Measurements from ENCODE around the gene KCNK17. TPM values are rescaled to one million over a fixed set of nuclear protein-coding genes. Genes with fewer than 3 reads are reported as not detected.

KCNK17 gene
- total RNA-seq, 2 experiments from 2014 or later: not detected

GRCh38 chr6:39302669-39303424 is 11.4 kb downstream of the KCNK17 start:
- BruUV-seq (replicated peaks): no TSS peak

DNA sequence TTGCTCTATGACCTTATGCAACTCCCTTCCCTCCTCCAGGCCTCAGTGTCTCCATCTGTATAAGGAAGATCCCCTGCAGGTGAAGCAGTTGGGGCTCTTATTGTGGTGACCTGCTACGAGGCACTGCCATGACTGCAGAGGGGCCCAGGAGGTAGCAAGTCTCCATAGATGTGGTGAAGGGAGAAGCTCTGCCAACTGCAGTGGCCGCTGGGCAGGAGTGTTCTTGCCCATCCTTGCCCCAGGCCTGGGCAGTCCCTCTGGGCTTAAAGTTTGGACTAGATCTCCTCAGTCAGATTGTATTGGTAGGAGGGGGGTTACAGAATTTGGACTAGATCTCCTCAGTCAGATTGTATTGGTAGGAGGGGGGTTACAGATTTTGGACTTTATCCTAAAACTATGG is 12.2 kb downstream of the KCNK17 start:
- Histone ChIP-seq H3K4me2 (ENCODE audit: low read length) (no peak overlapping the region), H3K79me2 (ENCODE audit: insufficient read depth, low read depth, low read length) (no peaks in the 10 kb centered on the region), H3K4me1 (ENCODE audit: insufficient read depth, low read length, poor library complexity, severe bottlenecking) (no peaks in the 10 kb centered on the region), H3K27ac (ENCODE audit: low read depth, low read length, poor library complexity, severe bottlenecking) (no peak overlapping the region), H4K20me1 (ENCODE audit: insufficient read depth, low read length) (no peaks in the 10 kb centered on the region), H3K9me2 (ENCODE audit: insufficient read depth, low read length) (no peaks in the 10 kb centered on the region), H3K4me3 (ENCODE audit: low read depth, low read length, poor library complexity, severe bottlenecking) (no peak overlapping the region), H2AFZ (ENCODE audit: low read length) (no peak overlapping the region), H3K36me3 (ENCODE audit: insufficient read depth, low read length) (no peaks in the 10 kb centered on the region), H3K9me3 (ENCODE audit: low read length) (no peaks in the 10 kb centered on the region)
- intact Hi-C loops (cut with micrococcal nuclease; ENCODE audit: unreplicated experiment): loop anchor here (2.0 to 10.0 kb wide), 2 partner anchors 327 to 429 kb away; no protein-coding TSS in a partner anchor
- POLR2A ChIA-PET: interaction anchor here (0.6 kb wide), 1 partner anchor 495 kb away, joined by 4 read pairs; no protein-coding TSS in a partner anchor
- CTCF ChIA-PET (ENCODE audit: unreplicated experiment): no interaction called here
- TF ChIP-seq, protein P1, sequence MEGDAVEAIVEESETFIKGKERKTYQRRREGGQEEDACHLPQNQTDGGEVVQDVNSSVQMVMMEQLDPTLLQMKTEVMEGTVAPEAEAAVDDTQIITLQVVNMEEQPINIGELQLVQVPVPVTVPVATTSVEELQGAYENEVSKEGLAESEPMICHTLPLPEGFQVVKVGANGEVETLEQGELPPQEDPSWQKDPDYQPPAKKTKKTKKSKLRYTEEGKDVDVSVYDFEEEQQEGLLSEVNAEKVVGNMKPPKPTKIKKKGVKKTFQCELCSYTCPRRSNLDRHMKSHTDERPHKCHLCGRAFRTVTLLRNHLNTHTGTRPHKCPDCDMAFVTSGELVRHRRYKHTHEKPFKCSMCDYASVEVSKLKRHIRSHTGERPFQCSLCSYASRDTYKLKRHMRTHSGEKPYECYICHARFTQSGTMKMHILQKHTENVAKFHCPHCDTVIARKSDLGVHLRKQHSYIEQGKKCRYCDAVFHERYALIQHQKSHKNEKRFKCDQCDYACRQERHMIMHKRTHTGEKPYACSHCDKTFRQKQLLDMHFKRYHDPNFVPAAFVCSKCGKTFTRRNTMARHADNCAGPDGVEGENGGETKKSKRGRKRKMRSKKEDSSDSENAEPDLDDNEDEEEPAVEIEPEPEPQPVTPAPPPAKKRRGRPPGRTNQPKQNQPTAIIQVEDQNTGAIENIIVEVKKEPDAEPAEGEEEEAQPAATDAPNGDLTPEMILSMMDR (conservative IDR thresholded peaks at IDR 0.05; ENCODE audit: low read length): no peak
- TF ChIP-seq EZH2phosphoT487 (IDR thresholded peaks at IDR 0.05; ENCODE audit: borderline replicate concordance, low read depth, low read length): no peak
- DNase-seq (ENCODE audit: low spot score): no peak
- no TSS peak for BruUV-seq (replicated peaks)

More at GRCh38 chr6:39302669-39303424, 11.4 kb downstream of the KCNK17 start:
- intact Hi-C loops (cut with micrococcal nuclease; ENCODE audit: unreplicated experiment): loop anchor here (1.0 to 10.0 kb wide), 4 partner anchors 113 to 430 kb away; no protein-coding TSS in a partner anchor
- no peaks in the 10 kb centered on the region for H3K9me2 ChIP-seq (ENCODE audit: insufficient read depth, low read length)
- no peaks in the 10 kb centered on the region for H3K79me2 ChIP-seq (ENCODE audit: insufficient read depth, low read depth, low read length)
- DNase-seq (ENCODE audit: low spot score): peak; percentile 71
- no peak overlapping the region for H3K27ac ChIP-seq (ENCODE audit: low read depth, low read length, poor library complexity, severe bottlenecking)
- H3K4me2 ChIP-seq (ENCODE audit: low read length): peak overlapping the region; percentile 37; the same call in 1 of the 2 replicates
- H3K4me1 ChIP-seq (ENCODE audit: insufficient read depth, low read length, poor library complexity, severe bottlenecking): no peaks in the 10 kb centered on the region
- no peaks in the 10 kb centered on the region for H3K36me3 ChIP-seq (ENCODE audit: insufficient read depth, low read length)
- ChIA-PET CTCF (ENCODE audit: unreplicated experiment) (interaction anchor here (0.5 kb wide), 2 partner anchors 25 to 44 kb away, joined by 3 to 4 read pairs; no protein-coding TSS in a partner anchor), POLR2A (no interaction called here)
- no peaks in the 10 kb centered on the region for H4K20me1 ChIP-seq (ENCODE audit: insufficient read depth, low read length)
- no peaks in the 10 kb centered on the region for H3K9me3 ChIP-seq (ENCODE audit: low read length)
- peak overlapping the region; percentile 68 for H2AFZ ChIP-seq (ENCODE audit: low read length)
- H3K4me3 ChIP-seq (ENCODE audit: low read depth, low read length, poor library complexity, severe bottlenecking): no peak overlapping the region
- TF ChIP-seq EZH2phosphoT487 (IDR thresholded peaks at IDR 0.05; ENCODE audit: borderline replicate concordance, low read depth, low read length): no peak
- TF ChIP-seq, protein P1 (conservative IDR thresholded peaks at IDR 0.05; ENCODE audit: low read length): peak; percentile 79

DNA sequence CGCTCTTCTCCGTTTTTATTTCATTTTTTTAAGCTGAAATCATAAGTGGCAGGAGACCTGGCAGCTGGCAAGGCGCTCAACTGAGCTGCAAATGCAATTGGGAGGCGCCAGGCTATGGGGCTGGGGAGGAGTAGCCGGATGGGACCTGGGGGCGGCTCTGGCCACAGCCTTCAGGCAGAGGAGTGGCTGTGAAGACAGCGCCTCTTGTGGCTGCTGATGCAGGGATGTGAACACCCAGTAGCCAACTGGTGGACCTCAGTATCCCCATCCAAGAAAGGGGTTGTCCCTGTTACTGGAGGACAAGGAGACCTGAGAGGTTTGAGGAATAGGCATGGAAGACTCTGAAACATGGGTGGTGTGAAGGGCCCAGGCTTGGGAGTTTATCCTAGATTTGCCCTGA is 12.6 kb downstream of the KCNK17 start:
- BruUV-seq (replicated peaks): no TSS peak
- Histone ChIP-seq H3K9me3 (ENCODE audit: low read length) (no peaks in the 10 kb centered on the region), H3K27ac (ENCODE audit: low read depth, low read length, poor library complexity, severe bottlenecking) (no peak overlapping the region), H3K9me2 (ENCODE audit: insufficient read depth, low read length) (no peaks in the 10 kb centered on the region), H3K4me2 (ENCODE audit: low read length) (no peak overlapping the region), H2AFZ (ENCODE audit: low read length) (no peak overlapping the region), H3K36me3 (ENCODE audit: insufficient read depth, low read length) (no peaks in the 10 kb centered on the region), H3K4me1 (ENCODE audit: insufficient read depth, low read length, poor library complexity, severe bottlenecking) (no peaks in the 10 kb centered on the region), H4K20me1 (ENCODE audit: insufficient read depth, low read length) (no peaks in the 10 kb centered on the region), H3K79me2 (ENCODE audit: insufficient read depth, low read depth, low read length) (no peaks in the 10 kb centered on the region), H3K4me3 (ENCODE audit: low read depth, low read length, poor library complexity, severe bottlenecking) (no peak overlapping the region)
- DNase-seq (ENCODE audit: low spot score): no peak
- POLR2A ChIA-PET: interaction anchor here (0.6 kb wide), 1 partner anchor 495 kb away, joined by 4 read pairs; no protein-coding TSS in a partner anchor
- intact Hi-C loops (cut with micrococcal nuclease; ENCODE audit: unreplicated experiment): loop anchor here (2.0 to 10.0 kb wide), 2 partner anchors 327 to 429 kb away; no protein-coding TSS in a partner anchor
- TF ChIP-seq, protein P1 (conservative IDR thresholded peaks at IDR 0.05; ENCODE audit: low read length): 0 out of 2 replicates have a peak, but pooled peaks have one; percentile 18
- TF ChIP-seq EZH2phosphoT487 (IDR thresholded peaks at IDR 0.05; ENCODE audit: borderline replicate concordance, low read depth, low read length): no peak
- CTCF ChIA-PET (ENCODE audit: unreplicated experiment): no interaction called here
